GM12878 (cell line): ENCODE results near the gene COPS8. TPM values are rescaled to one million over a fixed set of nuclear protein-coding genes. Genes with fewer than 3 reads are reported as not detected.

Experiments
- ATAC-seq: fragments of 200-7000 bp; cut with Tn5 transposase; 3 replicates; pipeline ENCODE4 v1.9.1; 2020; ENCODE audit warnings: mild to moderate bottlenecking, moderate library complexity
- BruUV-seq: library from RNA; stranded (reverse); fragments of 400-500 nt; replicated peaks from 2 replicates; lab custom pipeline; 2021; lab: Mats Ljungman, UMichigan
- CTCF ChIA-PET: fragments of 300-600 bp; sonication (Branson Sonifier 250); formaldehyde crosslinking; extraction: SDS; loops from one replicate; lab custom pipeline; 2021; ENCODE audit warnings: inconsistent platforms; lab: Yijun Ruan, JAX
- POLR2A ChIA-PET: fragments of 350-600 bp; formaldehyde crosslinking; extraction: SDS; loops from one replicate; lab custom pipeline; 2021; ENCODE audit warnings: inconsistent platforms; lab: Charles Lee
- RAD21 ChIA-PET: fragments of 300-600 bp; sonication (Branson Sonifier 250); formaldehyde crosslinking; loops from one replicate; lab custom pipeline; 2023; ENCODE audit warnings: antibody characterized with exemption; ENCODE audit not compliant: unreplicated experiment; lab: Charles Lee
- SMC1A ChIA-PET: fragments of 300-600 bp; sonication (Branson Sonifier 250); formaldehyde crosslinking; loops from one replicate; lab custom pipeline; 2023; ENCODE audit not compliant: unreplicated experiment, uncharacterized antibody; lab: Charles Lee
- DNase-seq: peaks from one replicate; pipeline ENCODE4 v3.0.0-alpha.2; 2011; ENCODE audit warnings: low read depth, low spot score
- FAIRE-seq: peaks from 3 replicates; lab custom pipeline; 2011; peaks lifted over from hg19 to GRCh38; lab: Jason Lieb, UNC
- H2AFZ ChIP-seq: 2 replicates; pipeline ENCODE4 v1.6.0; 2011; ENCODE audit warnings: low read depth, low read length, control low read depth; ENCODE audit not compliant: control insufficient read depth
- H3K27ac ChIP-seq: 2 replicates; pipeline ENCODE4 v1.5.1; 2011; ENCODE audit warnings: control low read depth; ENCODE audit not compliant: control insufficient read depth, insufficient read depth
- H3K27me3 ChIP-seq, 2 experiments: replicated peaks in 1 of 2; 2 replicates each; pipeline versions ENCODE4 v1.6.0 to v1.6.1; 2011; ENCODE audit warnings: low read length in 1 of 2; ENCODE audit not compliant: control insufficient read depth in 2 of 2, insufficient read depth in 2 of 2
- H3K36me3 ChIP-seq, 2 experiments: 2 replicates each; pipeline ENCODE4 v1.5.1; 2011; ENCODE audit warnings: low read length in 1 of 2; ENCODE audit not compliant: control insufficient read depth in 2 of 2, insufficient read depth in 2 of 2
- H3K4me1 ChIP-seq: 2 replicates; pipeline ENCODE4 v1.6.1; 2011; ENCODE audit warnings: mild to moderate bottlenecking, low read length, moderate library complexity, mixed read lengths; ENCODE audit not compliant: control insufficient read depth, insufficient read depth
- H3K4me2 ChIP-seq: 2 replicates; pipeline ENCODE4 v1.6.0; 2011; ENCODE audit warnings: control low read depth; ENCODE audit not compliant: control insufficient read depth, insufficient read depth
- H3K4me3 ChIP-seq: fragments of 200-600 bp; sonication (generic); 2 replicates; pipeline ENCODE4 v1.5.1; 2016
- H3K79me2 ChIP-seq: 2 replicates; pipeline ENCODE4 v1.6.0; 2011; ENCODE audit warnings: low read length; ENCODE audit not compliant: control insufficient read depth, insufficient read depth
- H3K9ac ChIP-seq: 2 replicates; pipeline ENCODE4 v1.8.0; 2011; ENCODE audit warnings: low read length, control low read depth, mixed read lengths; ENCODE audit not compliant: control insufficient read depth, insufficient read depth
- H3K9me3 ChIP-seq: replicated peaks from 3 replicates; pipeline ENCODE4 v1.5.1; 2011; ENCODE audit warnings: mild to moderate bottlenecking, low read length; ENCODE audit not compliant: control insufficient read depth, insufficient read depth
- H4K20me1 ChIP-seq: 2 replicates; pipeline ENCODE4 v1.6.0; 2011; ENCODE audit not compliant: control insufficient read depth, insufficient read depth
- CBX3 ChIP-seq: fragments of 200-600 bp; sonication (generic); IDR thresholded peaks from 2 replicates; pipeline ENCODE4 v1.6.1; 2016; ENCODE audit warnings: low read depth, borderline replicate concordance
- CBX5 ChIP-seq: sonication (generic); IDR thresholded peaks from 2 replicates; pipeline ENCODE4 v1.6.1; 2016; ENCODE audit warnings: low read depth, moderate library complexity, mild to moderate bottlenecking, inconsistent platforms
- CREB1 ChIP-seq: IDR thresholded peaks from 2 replicates; pipeline ENCODE4 v1.6.1; 2012; ENCODE audit warnings: low read depth, mild to moderate bottlenecking, inconsistent platforms
- FOXK2 ChIP-seq: fragments of 450-650 bp; IDR thresholded peaks from 2 replicates; pipeline ENCODE4 v1.6.1; 2017; ENCODE audit warnings: mild to moderate bottlenecking, moderate library complexity
- HDAC2 ChIP-seq: fragments of 200-600 bp; sonication (generic); IDR thresholded peaks from 2 replicates; pipeline ENCODE4 v1.6.1; 2017
- MXI1 ChIP-seq: fragments of 150-350 bp; IDR thresholded peaks from 2 replicates; pipeline ENCODE4 v1.6.1; 2011; ENCODE audit warnings: low read depth, mild to moderate bottlenecking, inconsistent platforms, low read length, improper control_type of control experiment
- NFYA ChIP-seq: IDR thresholded peaks from 2 replicates; pipeline ENCODE4 v1.6.1; 2011; ENCODE audit warnings: low read depth, mild to moderate bottlenecking, low read length, improper control_type of control experiment, borderline replicate concordance
- NR2C2 ChIP-seq: IDR thresholded peaks from 2 replicates; pipeline ENCODE4 v1.6.1; 2011; ENCODE audit warnings: borderline replicate concordance, low read depth; ENCODE audit not compliant: control insufficient read depth, insufficient read length
- POLR2AphosphoS5 ChIP-seq: IDR thresholded peaks from 2 replicates; pipeline ENCODE4 v1.6.1; 2011; ENCODE audit warnings: mild to moderate bottlenecking, low read length, inconsistent platforms
- RBBP5 ChIP-seq: fragments of 200-600 bp; sonication (generic); conservative IDR thresholded peaks from 2 replicates; pipeline ENCODE4 v1.6.1; 2016
- SPI1 ChIP-seq: IDR thresholded peaks from 2 replicates; pipeline ENCODE4 v1.6.1; 2011; ENCODE audit warnings: low read depth, mild to moderate bottlenecking, low read length, moderate library complexity, borderline replicate concordance; ENCODE audit not compliant: insufficient read depth
- STAT3 ChIP-seq: IDR thresholded peaks from 2 replicates; pipeline ENCODE4 v1.6.1; 2011; ENCODE audit warnings: low read depth, low read length, improper control_type of control experiment
- SUZ12 ChIP-seq: fragments of 200-600 bp; sonication (generic); IDR thresholded peaks from one replicate; pipeline ENCODE4 v1.6.1; 2018; ENCODE audit warnings: antibody characterized with exemption, mild to moderate bottlenecking; ENCODE audit not compliant: unreplicated experiment
- ZNF384 ChIP-seq: IDR thresholded peaks from 2 replicates; pipeline ENCODE4 v1.6.1; 2012; ENCODE audit warnings: low read depth, mild to moderate bottlenecking, low read length, improper control_type of control experiment, borderline replicate concordance
- ZSCAN29 ChIP-seq: fragments of 450-650 bp; IDR thresholded peaks from 2 replicates; pipeline ENCODE4 v1.6.1; 2017; ENCODE audit warnings: mild to moderate bottlenecking, moderate library complexity
- WGBS: methylation state at CpG from one replicate; pipeline ENCODE4 v1.1.6; 2016; ENCODE audit warnings: low lambda C conversion rate; ENCODE audit not compliant: insufficient replicate concordance, insufficient coverage; ENCODE audit errors: missing lambda C conversion rate; 5-methylcytosine and 5-hydroxymethylcytosine counted together
- in situ Hi-C: fragments of 300-500 bp; cut with MboI; formaldehyde crosslinking; loops from 9 replicates; pipeline ENCODE4 v1.14.3; 2018; ENCODE audit warnings: mixed read lengths
- intact Hi-C: fragments of 100-400 bp; cut with micrococcal nuclease; formaldehyde crosslinking; loops from one replicate; pipeline ENCODE4 v1.14.2; 2022; ENCODE audit not compliant: unreplicated experiment
- polyA plus RNA-seq, 11 experiments: library from polyadenylated mRNA; depleted of rRNA in 4 of 11; unstranded in 6 of 11; stranded (reverse) in 5 of 11; fragments of >200 nt; fragmentation: Nextera tagmentation in 4 of 11; fragmentation: Illumina TruSeq in 1 of 11; extraction: Ambion mirVana in 4 of 11; extraction: Trizol in 1 of 11; gene quantifications; 1 replicate in 1 of 11; 2 replicates in 10 of 11; pipeline versions ENCODE4 v1.2.1 to v1.2.3, GENCODE V29; 2011 to 2016; ENCODE audit warnings: inconsistent platforms in 2 of 11, missing spikeins in 2 of 11, low read depth in 1 of 11
- total RNA-seq, 4 experiments: library from RNA; depleted of rRNA in 3 of 4; stranded (reverse); fragments of >200 nt in 3 of 4; fragmentation: Illumina TruSeq in 1 of 4; extraction: Trizol in 1 of 4; gene quantifications; 2 replicates each; pipeline versions ENCODE4 v1.2.1 to v1.2.3, GENCODE V29; 2013 to 2021

COPS8 gene
- total and polyA plus RNA-seq, 10 of the 15 experiments (the other 5 are each of a cell fraction or from before 2014, with no cell fraction given) = 44.0 to 134 (median 107) TPM

- H3K9ac ChIP-seq = no peak overlapping the region
- no peak for FAIRE-seq
- in situ Hi-C loops (no loop called here), intact Hi-C loops (no loop called here)
- RAD21 ChIA-PET = no interaction called here
- TF ChIP-seq SPI1 (peak; percentile 51; the same call in 1 of the 2 replicates), MXI1 (no peak)
- no peaks in the 10 kb centered on the region for H4K20me1 ChIP-seq
- POLR2A ChIA-PET = no interaction called here
- no peak for ATAC-seq
- WGBS = 20% methylated on average over 1 of the region's 1 CpG
- no peak for DNase-seq
- H2AFZ ChIP-seq = no peak overlapping the region
- no peaks in the 10 kb centered on the region for H3K9me3 ChIP-seq
- CTCF ChIA-PET = interaction anchor here (0.6 kb wide), 1 partner anchor 453 kb away, joined by 3 read pairs; no protein-coding TSS in a partner anchor
- H3K4me2 ChIP-seq = no peak overlapping the region
- no peaks in the 10 kb centered on the region for H3K4me1 ChIP-seq
- H3K27ac ChIP-seq = no peak overlapping the region
- H3K79me2 ChIP-seq = no peaks in the 10 kb centered on the region
- SMC1A ChIA-PET = no interaction called here
- no peaks in the 10 kb centered on the region for H3K27me3 ChIP-seq
- no peak overlapping the region for H3K4me3 ChIP-seq
- H3K36me3 ChIP-seq = no peaks in the 10 kb centered on the region
- BruUV-seq = no TSS peak
Measured at GRCh38 chr2:237118025-237118424, 32.3 kb downstream of the COPS8 start.

- Histone ChIP-seq H3K27ac (no peak overlapping the region), H4K20me1 (no peaks in the 10 kb centered on the region), H2AFZ (no peak overlapping the region), H3K27me3 (no peaks in the 10 kb centered on the region), H3K4me1 (no peaks in the 10 kb centered on the region), H3K36me3 (no peaks in the 10 kb centered on the region), H3K79me2 (no peaks in the 10 kb centered on the region), H3K9me3 (no peaks in the 10 kb centered on the region), H3K4me2 (no peak overlapping the region), H3K9ac (no peak overlapping the region), H3K4me3 (no peak overlapping the region)
- in situ Hi-C loops = no loop called here
- FAIRE-seq (no peak), DNase-seq (no peak), ATAC-seq (no peak)
- BruUV-seq = no TSS peak
- ChIA-PET SMC1A (no interaction called here), POLR2A (no interaction called here), RAD21 (no interaction called here), CTCF (interaction anchor here (0.6 kb wide), 1 partner anchor 452 kb away, joined by 3 read pairs; no protein-coding TSS in a partner anchor)
- TF ChIP-seq HDAC2 = no peak
- no peak for TF ChIP-seq POLR2AphosphoS5
- no peak for TF ChIP-seq STAT3
- TF ChIP-seq RBBP5 = no peak
- TF ChIP-seq NFYA = no peak
- no peak for TF ChIP-seq CBX3
- TF ChIP-seq ZNF384 = no peak
- TF ChIP-seq FOXK2 = no peak
- TF ChIP-seq SUZ12 = no peak
- TF ChIP-seq ZSCAN29 = no peak
- TF ChIP-seq NR2C2 = no peak
- TF ChIP-seq CBX5 = no peak
- TF ChIP-seq CREB1 = no peak
- 59% methylated on average over 6 of the region's 6 CpGs for WGBS
- intact Hi-C loops = no loop called here
Measured at GRCh38 chr2:237118561-237119155, 33.0 kb downstream of the COPS8 start.
